ENCODE results near the gene BAIAP2.

Gene BAIAP2

DNA sequence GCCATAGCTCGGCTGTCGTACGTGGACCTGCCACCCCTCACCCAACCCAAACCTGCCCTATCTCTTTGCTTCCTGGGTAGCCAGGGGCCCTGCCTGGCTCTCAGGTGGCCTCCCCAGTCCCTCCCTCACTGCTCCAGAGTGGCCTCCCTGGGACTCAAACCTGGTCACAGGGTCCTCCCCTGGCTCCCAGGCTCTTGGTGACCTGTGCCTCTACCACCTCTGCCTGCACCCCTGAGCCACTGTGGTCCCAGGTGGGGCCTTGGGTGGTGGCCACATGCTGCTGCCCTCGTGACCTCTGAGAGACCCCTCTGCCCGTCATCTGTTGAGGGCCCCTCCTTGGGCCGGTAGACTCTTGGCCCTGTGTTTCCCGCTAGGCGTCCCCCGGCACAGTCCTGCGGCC lies 65.7 kb downstream of the BAIAP2 start:
- no peak for DNase-seq (ENCODE audit: low spot score)
- TF ChIP-seq, protein P1, sequence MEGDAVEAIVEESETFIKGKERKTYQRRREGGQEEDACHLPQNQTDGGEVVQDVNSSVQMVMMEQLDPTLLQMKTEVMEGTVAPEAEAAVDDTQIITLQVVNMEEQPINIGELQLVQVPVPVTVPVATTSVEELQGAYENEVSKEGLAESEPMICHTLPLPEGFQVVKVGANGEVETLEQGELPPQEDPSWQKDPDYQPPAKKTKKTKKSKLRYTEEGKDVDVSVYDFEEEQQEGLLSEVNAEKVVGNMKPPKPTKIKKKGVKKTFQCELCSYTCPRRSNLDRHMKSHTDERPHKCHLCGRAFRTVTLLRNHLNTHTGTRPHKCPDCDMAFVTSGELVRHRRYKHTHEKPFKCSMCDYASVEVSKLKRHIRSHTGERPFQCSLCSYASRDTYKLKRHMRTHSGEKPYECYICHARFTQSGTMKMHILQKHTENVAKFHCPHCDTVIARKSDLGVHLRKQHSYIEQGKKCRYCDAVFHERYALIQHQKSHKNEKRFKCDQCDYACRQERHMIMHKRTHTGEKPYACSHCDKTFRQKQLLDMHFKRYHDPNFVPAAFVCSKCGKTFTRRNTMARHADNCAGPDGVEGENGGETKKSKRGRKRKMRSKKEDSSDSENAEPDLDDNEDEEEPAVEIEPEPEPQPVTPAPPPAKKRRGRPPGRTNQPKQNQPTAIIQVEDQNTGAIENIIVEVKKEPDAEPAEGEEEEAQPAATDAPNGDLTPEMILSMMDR (IDR thresholded peaks at IDR 0.05; ENCODE audit: borderline replicate concordance, control extremely low read depth, extremely low read depth, insufficient read depth, missing control alignments): no peak
- in situ Hi-C loops (cut with MboI; ENCODE audit: low sequenced_read_pairs, unreplicated experiment): no loop called here

DNA sequence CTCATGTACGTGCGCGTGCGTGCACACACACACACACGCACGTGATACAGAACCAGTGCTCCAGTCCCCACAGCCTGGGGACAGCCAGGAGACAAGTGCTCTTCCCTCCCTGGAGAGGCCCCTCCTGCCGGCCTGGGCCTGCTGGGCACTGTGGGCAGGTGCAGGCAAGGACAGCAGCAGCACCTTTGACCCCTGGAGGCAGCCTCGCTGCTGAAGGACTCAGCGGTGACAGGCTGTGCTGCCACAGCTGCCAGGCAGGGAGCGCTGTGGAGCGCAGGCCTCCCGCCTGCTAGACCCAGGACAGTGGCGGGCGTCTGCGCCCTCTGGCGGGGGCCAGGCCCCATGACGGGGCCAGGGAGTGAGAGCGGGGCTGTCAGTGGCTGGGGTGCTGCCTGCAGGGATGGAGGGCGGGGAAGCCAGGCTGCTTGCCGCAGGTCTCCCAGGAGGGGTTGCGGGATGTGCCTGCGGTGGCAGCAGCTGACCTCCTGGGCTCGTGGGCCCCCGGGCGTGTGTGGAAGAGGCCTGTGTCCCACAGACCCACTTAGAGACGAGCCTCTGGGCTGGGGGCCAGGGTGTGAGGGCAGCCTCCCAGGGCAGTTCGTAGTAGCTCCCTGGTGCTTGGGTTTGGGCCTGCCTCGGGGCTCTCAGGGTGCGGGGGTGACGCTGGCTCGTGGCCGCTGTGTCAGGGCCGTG lies 66.8 kb downstream of the BAIAP2 start:
- peak; percentile 99 for DNase-seq (ENCODE audit: low spot score)
- in situ Hi-C loops (cut with MboI; ENCODE audit: low sequenced_read_pairs, unreplicated experiment): no loop called here
- TF ChIP-seq, protein P1 (IDR thresholded peaks at IDR 0.05; ENCODE audit: borderline replicate concordance, control extremely low read depth, extremely low read depth, insufficient read depth, missing control alignments): peak; percentile 100

DNA sequence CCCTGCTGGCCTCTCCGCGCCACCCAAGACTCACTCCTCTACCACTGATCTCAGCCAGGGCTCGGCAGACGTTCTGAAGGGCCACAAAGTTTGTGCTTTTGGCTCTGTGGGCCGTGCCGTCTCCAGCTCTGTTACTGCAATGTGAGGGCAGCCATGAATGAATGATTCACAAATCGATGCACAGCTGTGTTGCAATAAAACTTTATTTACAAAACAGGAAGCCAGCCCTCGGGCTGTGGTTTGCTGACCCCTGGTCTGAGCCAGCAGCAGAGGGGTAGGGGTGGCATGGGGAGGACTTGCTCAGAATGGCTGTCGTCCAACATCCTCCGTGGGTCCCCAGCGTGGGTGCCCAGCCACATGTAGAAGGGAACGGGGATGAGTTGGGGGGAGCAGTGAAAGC lies 67.4 kb downstream of the BAIAP2 start:
- no peak for DNase-seq (ENCODE audit: low spot score)
- in situ Hi-C loops (cut with MboI; ENCODE audit: low sequenced_read_pairs, unreplicated experiment): no loop called here
- TF ChIP-seq, protein P1 (IDR thresholded peaks at IDR 0.05; ENCODE audit: borderline replicate concordance, control extremely low read depth, extremely low read depth, insufficient read depth, missing control alignments): no peak

DNA sequence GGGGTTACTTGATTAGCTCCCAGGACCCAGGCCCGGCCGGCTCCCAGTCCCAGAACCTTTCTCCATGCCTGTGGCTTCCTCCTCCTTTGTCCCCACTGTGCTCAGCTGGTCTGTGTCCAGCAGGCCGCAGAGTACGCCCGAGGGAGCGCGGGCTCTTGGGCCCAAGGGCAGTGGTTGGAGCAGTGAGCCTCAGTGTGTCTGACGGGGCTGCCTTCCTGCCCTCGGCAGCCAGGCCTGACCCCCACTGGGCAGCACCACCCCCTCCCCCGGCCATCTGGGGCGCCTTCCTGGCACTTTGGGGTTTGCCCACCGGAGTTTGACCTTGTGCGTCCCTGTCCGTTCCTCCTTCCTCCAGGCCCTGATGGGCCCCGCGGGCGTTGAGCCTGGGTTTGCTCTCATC lies 67.9 kb downstream of the BAIAP2 start:
- in situ Hi-C loops (cut with MboI; ENCODE audit: low sequenced_read_pairs, unreplicated experiment): no loop called here
- DNase-seq (ENCODE audit: low spot score): no peak
- TF ChIP-seq, protein P1 (IDR thresholded peaks at IDR 0.05; ENCODE audit: borderline replicate concordance, control extremely low read depth, extremely low read depth, insufficient read depth, missing control alignments): no peak

DNA sequence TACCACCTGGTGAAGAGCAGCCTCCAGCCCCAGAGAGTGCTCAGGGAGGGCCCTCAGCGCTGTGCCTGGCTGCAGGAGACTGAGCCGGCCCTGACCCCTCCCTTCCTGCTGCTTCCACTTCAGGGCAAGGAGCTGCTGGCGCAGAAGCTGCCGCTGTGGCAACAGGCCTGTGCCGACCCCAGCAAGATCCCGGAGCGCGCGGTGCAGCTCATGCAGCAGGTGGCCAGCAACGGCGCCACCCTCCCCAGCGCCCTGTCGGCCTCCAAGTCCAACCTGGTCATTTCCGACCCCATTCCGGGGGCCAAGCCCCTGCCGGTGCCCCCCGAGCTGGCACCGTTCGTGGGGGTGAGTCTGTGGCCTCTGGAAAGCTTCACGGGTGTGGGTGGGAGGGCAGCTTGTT lies 68.4 kb downstream of the BAIAP2 start:
- TF ChIP-seq, protein P1 (IDR thresholded peaks at IDR 0.05; ENCODE audit: borderline replicate concordance, control extremely low read depth, extremely low read depth, insufficient read depth, missing control alignments): no peak
- in situ Hi-C loops (cut with MboI; ENCODE audit: low sequenced_read_pairs, unreplicated experiment): no loop called here
- DNase-seq (ENCODE audit: low spot score): no peak

DNA sequence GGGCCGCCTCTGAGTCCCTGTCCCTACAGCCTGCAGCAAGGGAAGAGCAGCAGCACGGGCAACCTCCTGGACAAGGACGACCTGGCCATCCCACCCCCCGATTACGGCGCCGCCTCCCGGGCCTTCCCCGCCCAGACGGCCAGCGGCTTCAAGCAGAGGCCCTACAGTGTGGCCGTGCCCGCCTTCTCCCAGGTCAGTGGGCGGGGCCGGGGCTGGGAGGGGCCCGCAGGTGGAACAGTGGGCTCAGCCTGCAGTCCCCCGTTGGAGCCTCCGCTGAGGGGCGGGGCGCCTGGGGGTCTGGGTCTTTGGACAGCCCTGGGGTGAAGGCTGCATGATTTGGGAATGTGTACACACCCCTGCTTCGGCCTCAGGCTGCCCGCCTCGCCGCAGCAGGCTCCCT lies 71.8 kb downstream of the BAIAP2 start:
- DNase-seq (ENCODE audit: low spot score): no peak
- TF ChIP-seq, protein P1 (IDR thresholded peaks at IDR 0.05; ENCODE audit: borderline replicate concordance, control extremely low read depth, extremely low read depth, insufficient read depth, missing control alignments): no peak
- in situ Hi-C loops (cut with MboI; ENCODE audit: low sequenced_read_pairs, unreplicated experiment): no loop called here

Measured in GM13976 (cell line).